ENCODE data around the gene PCK1. TPM values are rescaled to one million over a fixed set of nuclear protein-coding genes. Genes with fewer than 3 reads are reported as not detected.

The PCK1 gene
- total RNA-seq, 1 experiment from 2014 or later: 0.49 TPM

DNA sequence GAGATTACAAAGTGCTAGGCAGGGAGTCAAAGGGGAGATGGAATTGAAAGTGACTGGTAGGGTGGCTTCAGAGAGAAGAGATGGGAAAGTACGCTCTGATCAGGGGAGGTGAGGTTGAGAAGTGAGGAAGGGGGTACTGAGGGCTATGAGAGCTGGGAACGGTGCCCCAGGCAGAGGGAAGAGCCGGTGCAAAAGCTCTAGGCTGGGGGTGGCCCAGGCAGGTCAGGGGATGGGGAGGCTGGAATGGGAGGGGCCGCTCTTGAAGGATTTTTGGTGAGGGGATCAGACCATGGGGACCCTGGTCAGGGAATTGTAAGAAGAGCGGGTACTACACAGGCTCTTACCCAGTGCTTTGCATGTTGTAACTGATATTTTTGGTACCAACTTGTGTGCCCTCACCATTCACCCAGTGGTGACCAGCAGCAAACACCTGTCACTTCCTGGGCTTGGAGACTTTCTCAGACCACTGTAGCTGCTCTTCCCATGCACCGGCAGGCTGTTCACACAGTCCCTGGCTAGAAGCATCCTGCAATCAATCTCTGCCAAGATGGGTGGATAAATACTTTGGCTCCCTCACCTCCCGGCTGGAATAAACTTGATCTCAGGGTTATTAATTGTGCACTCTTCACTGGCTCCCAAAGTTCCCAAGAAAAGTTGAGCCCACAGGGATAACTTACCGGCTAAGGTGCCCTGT, 24.0 kb downstream of the PCK1 start:
- DNase-seq (ENCODE audit: low read depth, low spot score) (no peak), ATAC-seq (no peak)
- peaks cover 36% of the 10 kb centered on the region for H3K27me3 ChIP-seq (ENCODE audit: insufficient read depth, low read length)
- H3K9me2 ChIP-seq (ENCODE audit: insufficient read depth): no peaks in the 10 kb centered on the region
- H3K4me3 ChIP-seq (replicated peaks in 1 of 2; ENCODE audit: low read depth in 1 of 2, low read length in 2 of 2): no peak overlapping the region
- no peak overlapping the region for H3K4me2 ChIP-seq (ENCODE audit: low read length)
- no peaks in the 10 kb centered on the region for H4K20me1 ChIP-seq (ENCODE audit: insufficient read depth)
- RAD21 ChIA-PET (ENCODE audit: low non-redundant PET in 1 of 2, low total read pairs in 2 of 2, uncharacterized antibody in 2 of 2, unreplicated experiment in 2 of 2): no interaction called here
- POLR2A ChIA-PET: no interaction called here
- intact Hi-C loops (cut with micrococcal nuclease): no loop called here
- H3K27ac ChIP-seq (ENCODE audit: low read depth, low read length): no peak overlapping the region
- no peaks in the 10 kb centered on the region for H3K36me3 ChIP-seq (ENCODE audit: control insufficient read depth in 1 of 2, insufficient read depth in 2 of 2, low read length in 2 of 2)
- no peaks in the 10 kb centered on the region for H3K79me2 ChIP-seq (ENCODE audit: insufficient read depth, low read length)
- H3K9ac ChIP-seq (ENCODE audit: low read length): no peak overlapping the region
- TF ChIP-seq MAX (IDR thresholded peaks at IDR 0.05) (no peak), ZBTB33 (IDR thresholded peaks at IDR 0.05; ENCODE audit: extremely low read depth, insufficient replicate concordance, low read length) (no peak), CTCF (IDR thresholded peaks at IDR 0.05 in 2 of 3, conservative IDR thresholded peaks at IDR 0.05 in 1 of 3; ENCODE audit: borderline replicate concordance in 1 of 3, insufficient read depth in 1 of 3, low read depth in 2 of 3, low read length in 2 of 3) (no peak), SRF (IDR thresholded peaks at IDR 0.05; ENCODE audit: low read depth) (no peak), TCF7L2 (IDR thresholded peaks at IDR 0.05; ENCODE audit: borderline replicate concordance, extremely low read depth, insufficient read depth, insufficient read length) (no peak), CBX3 (IDR thresholded peaks at IDR 0.05; ENCODE audit: low read depth) (no peak), SIN3A (IDR thresholded peaks at IDR 0.05; ENCODE audit: low read depth) (no peak), EZH2phosphoT487 (IDR thresholded peaks at IDR 0.05; ENCODE audit: borderline replicate concordance) (no peak), RAD21 (IDR thresholded peaks at IDR 0.05; ENCODE audit: low read depth) (no peak), REST (IDR thresholded peaks at IDR 0.05; ENCODE audit: low read depth) (no peak), YY1 (IDR thresholded peaks at IDR 0.05; ENCODE audit: extremely low read depth, insufficient replicate concordance, low read depth, low read length) (no peak), ZNF274 (IDR thresholded peaks at IDR 0.05; ENCODE audit: low read depth, low read length) (no peak), POLR2AphosphoS5 (IDR thresholded peaks at IDR 0.05; ENCODE audit: low read depth, low read length) (no peak), FOSL1 (IDR thresholded peaks at IDR 0.05; ENCODE audit: low read depth) (no peak)
- TF ChIP-seq, protein P1, sequence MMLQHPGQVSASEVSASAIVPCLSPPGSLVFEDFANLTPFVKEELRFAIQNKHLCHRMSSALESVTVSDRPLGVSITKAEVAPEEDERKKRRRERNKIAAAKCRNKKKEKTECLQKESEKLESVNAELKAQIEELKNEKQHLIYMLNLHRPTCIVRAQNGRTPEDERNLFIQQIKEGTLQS (IDR thresholded peaks at IDR 0.05): no peak
- CTCF ChIA-PET: no interaction called here
- H2AFZ ChIP-seq (ENCODE audit: low read depth, low read length, poor library complexity, severe bottlenecking): no peak overlapping the region
- H3K9me3 ChIP-seq (ENCODE audit: control insufficient read depth in 1 of 2, insufficient read depth in 1 of 2, low read depth in 1 of 2, low read length in 2 of 2): no peaks in the 10 kb centered on the region
- no TSS peak for BruUV-seq (replicated peaks)
- H3K4me1 ChIP-seq (ENCODE audit: control insufficient read depth in 1 of 2, insufficient read depth in 2 of 2, low read length in 2 of 2): no peaks in the 10 kb centered on the region

All from HCT116 (cell line).